Activated CD8-positive, alpha-beta memory T cell treated with anti-CD3 and anti-CD28 coated beads for 36 hours (primary cell): ENCODE data around the gene RCN2. TPM values are rescaled to one million over a fixed set of nuclear protein-coding genes. Genes with fewer than 3 reads are reported as not detected.

ENCODE experiments used
- CTCF ChIA-PET: fragments of 350-600 bp; sonication (Branson Sonifier 250); formaldehyde crosslinking; loops from one replicate; lab custom pipeline; 2021; ENCODE audit warnings: antibody characterized with exemption; lab: Charles Lee
- POLR2A ChIA-PET: fragments of 350-600 bp; sonication (Branson Sonifier 250); formaldehyde crosslinking; loops from one replicate; lab custom pipeline; 2021; ENCODE audit warnings: antibody characterized with exemption; lab: Charles Lee
- total RNA-seq, 2 experiments: library from RNA; stranded (reverse); gene quantifications; one replicate each; pipeline ENCODE4 v1.2.3, GENCODE V29; 2021

The RCN2 gene
- total RNA-seq, 2 experiments from 2014 or later: 35.0 to 36.6 TPM

DNA sequence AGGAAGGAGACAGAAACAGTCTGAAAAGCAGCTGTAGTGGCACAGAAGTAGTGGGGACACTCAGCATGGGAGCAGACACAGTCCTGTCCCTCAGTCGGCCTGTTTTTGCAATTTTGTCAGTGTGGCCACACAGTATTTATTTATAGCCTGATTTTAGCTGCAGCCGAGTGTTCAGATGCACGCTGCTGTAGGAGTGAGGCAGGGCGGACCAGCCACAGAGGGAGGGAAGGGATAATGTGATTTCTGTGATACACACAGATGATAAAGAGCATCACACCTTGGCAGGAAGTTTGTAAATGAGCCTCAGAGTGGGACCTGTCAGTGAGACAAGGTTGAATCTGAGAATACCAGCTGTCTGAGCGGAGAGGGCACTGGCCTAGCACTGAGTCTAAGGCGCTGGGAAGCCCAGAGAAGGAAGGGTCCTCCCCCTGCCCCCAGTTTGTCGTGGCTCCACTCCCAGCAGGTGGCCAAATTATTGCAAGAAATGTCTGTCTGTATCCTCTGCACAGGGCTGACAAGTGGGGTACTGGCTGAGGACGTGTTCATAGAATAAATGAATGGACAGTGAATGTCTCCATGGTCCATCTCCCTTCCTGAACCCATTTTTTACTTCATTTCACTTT, 67.2 kb downstream of the RCN2 start:
- CTCF ChIA-PET: interaction anchor here (0.6 to 3.1 kb wide), 6 partner anchors 8 to 572 kb away, joined by 4 to 18 read pairs (median 5); no protein-coding TSS in a partner anchor
- POLR2A ChIA-PET: interaction anchor here (1.3 to 6.5 kb wide), 5 partner anchors 10 to 72 kb away, joined by 3 to 43 read pairs (median 8); partner anchors contain the start of gene TSPAN3

GRCh38 chr15:76999996-77000395, 68.4 kb downstream of the RCN2 start:
- ChIA-PET CTCF (interaction anchor here (3.1 kb wide), 1 partner anchor 23 kb away, joined by 12 read pairs; no protein-coding TSS in a partner anchor), POLR2A (interaction anchor here (0.7 kb wide), 1 partner anchor 21 kb away, joined by 5 read pairs; no protein-coding TSS in a partner anchor)

GRCh38 chr15:77001351-77001750, 69.8 kb downstream of the RCN2 start:
- POLR2A ChIA-PET: no interaction called here
- CTCF ChIA-PET: interaction anchor here (3.1 kb wide), 1 partner anchor 22 kb away, joined by 12 read pairs; no protein-coding TSS in a partner anchor

GRCh38 chr15:77001966-77002365, 70.4 kb downstream of the RCN2 start:
- CTCF ChIA-PET: interaction anchor here (3.1 kb wide), 1 partner anchor 21 kb away, joined by 12 read pairs; no protein-coding TSS in a partner anchor
- POLR2A ChIA-PET: no interaction called here

GRCh38 chr15:77002436-77002835, 70.9 kb downstream of the RCN2 start:
- CTCF ChIA-PET: interaction anchor here (1.0 to 2.4 kb wide), 4 partner anchors 9 to 21 kb away, joined by 3 to 12 read pairs (median 5); no protein-coding TSS in a partner anchor
- POLR2A ChIA-PET: interaction anchor here (1.0 kb wide), 1 partner anchor 14 kb away, joined by 3 read pairs; no protein-coding TSS in a partner anchor

- POLR2A ChIA-PET: interaction anchor here (0.8 to 1.0 kb wide), 3 partner anchors 9 to 16 kb away, joined by 3 to 4 read pairs (median 3); no protein-coding TSS in a partner anchor
- CTCF ChIA-PET: interaction anchor here (1.0 to 2.4 kb wide), 5 partner anchors 9 to 106 kb away, joined by 3 to 12 read pairs (median 4); no protein-coding TSS in a partner anchor
Observed at GRCh38 chr15:77002954-77003912, 71.7 kb downstream of the RCN2 start.

Other genes with a start within 250 kb of the RCN2 start
- gene SCAPER, start 26.4 kb upstream of the RCN2 start, total RNA-seq: 10 to 100 TPM; 18.6 to 19.8 TPM
- 100 to 1,000 TPM; 137 TPM for gene PSTPIP1, start 63.4 kb downstream of the RCN2 start, total RNA-seq
- gene TSPAN3, start 139.4 kb downstream of the RCN2 start, total RNA-seq: 10 to 100 TPM; 49.1 to 49.4 TPM